Gastrocnemius medialis (tissue), 4 donors: Measurements from ENCODE around the gene PAX8.
A peak's percentile ranks its signal among the peaks of the same experiment; 100 is the strongest.

Experiments
- POLR2A ChIP-seq, 2 donors: fragments of 450-650 bp; IDR thresholded peaks; one replicate each; pipeline ENCODE4 v1.6.1; 2017; ENCODE audit warnings: antibody characterized with exemption in 2 of 2, mild to moderate bottlenecking in 2 of 2, moderate library complexity in 2 of 2
- TF ChIP-seq, protein P1 (sequence below), 5 experiments: fragments of 450-650 bp in 3 of 5; fragments of 200-600 bp in 2 of 5; sonication (generic) in 2 of 5; IDR thresholded peaks in 4 of 5; conservative IDR thresholded peaks in 1 of 5; 1 replicate in 4 of 5; 2 replicates in 1 of 5; pipeline ENCODE4 v1.5.1; 2016 to 2019; ENCODE audit warnings: antibody characterized with exemption in 5 of 5, mild to moderate bottlenecking in 3 of 5, moderate library complexity in 3 of 5

DNA sequence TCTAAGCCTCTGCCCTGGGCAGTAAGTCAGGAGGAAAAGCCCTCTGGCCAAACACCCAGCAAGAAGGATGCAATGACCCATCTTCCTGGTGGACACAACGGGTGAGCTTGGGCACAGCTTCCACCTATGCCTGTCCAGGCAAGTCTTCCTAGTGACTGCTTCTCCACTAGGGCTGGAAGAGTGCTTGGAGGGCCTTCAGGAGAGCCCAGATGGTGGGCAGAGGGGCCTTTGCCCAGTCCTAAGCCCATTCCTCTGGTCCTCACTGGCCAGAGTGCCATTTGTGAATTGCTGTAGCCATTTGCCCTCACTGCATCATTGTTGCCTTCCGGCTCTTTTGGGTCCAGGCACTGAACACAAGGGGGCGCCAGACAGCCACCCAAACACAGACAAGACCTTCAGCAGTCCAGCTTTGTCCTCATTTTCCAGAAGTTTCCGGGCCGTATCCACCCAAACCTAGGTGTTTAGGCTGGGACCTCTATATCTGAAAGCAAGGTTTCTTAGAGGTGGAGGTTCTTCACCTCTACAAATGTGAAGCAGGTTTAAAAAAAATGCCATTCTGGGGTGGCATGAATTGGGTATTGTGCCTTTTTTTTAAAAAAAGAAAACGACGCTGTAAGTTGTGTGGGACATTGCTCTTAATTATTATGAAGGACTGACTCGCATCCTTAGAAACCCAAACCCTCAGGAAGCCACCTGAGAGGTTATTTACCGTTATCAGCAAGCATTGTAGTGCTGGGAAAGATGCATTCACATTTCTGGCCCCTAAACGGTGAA, 29.5 kb downstream of the PAX8 start:
- TF ChIP-seq, protein P1, sequence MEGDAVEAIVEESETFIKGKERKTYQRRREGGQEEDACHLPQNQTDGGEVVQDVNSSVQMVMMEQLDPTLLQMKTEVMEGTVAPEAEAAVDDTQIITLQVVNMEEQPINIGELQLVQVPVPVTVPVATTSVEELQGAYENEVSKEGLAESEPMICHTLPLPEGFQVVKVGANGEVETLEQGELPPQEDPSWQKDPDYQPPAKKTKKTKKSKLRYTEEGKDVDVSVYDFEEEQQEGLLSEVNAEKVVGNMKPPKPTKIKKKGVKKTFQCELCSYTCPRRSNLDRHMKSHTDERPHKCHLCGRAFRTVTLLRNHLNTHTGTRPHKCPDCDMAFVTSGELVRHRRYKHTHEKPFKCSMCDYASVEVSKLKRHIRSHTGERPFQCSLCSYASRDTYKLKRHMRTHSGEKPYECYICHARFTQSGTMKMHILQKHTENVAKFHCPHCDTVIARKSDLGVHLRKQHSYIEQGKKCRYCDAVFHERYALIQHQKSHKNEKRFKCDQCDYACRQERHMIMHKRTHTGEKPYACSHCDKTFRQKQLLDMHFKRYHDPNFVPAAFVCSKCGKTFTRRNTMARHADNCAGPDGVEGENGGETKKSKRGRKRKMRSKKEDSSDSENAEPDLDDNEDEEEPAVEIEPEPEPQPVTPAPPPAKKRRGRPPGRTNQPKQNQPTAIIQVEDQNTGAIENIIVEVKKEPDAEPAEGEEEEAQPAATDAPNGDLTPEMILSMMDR (IDR thresholded peaks at IDR 0.05 in 4 of 5, conservative IDR thresholded peaks at IDR 0.05 in 1 of 5) = peak; percentile 74 to 92 (median 87)
- TF ChIP-seq POLR2A (IDR thresholded peaks at IDR 0.05) = no peak
